OCI-LY7 (cell line): ENCODE measurements around the gene GNE. TPM values are rescaled to one million over a fixed set of nuclear protein-coding genes. Genes with fewer than 3 reads are reported as not detected.
"Not testable (repeated sequence)": the region's sequence is repeated elsewhere in the genome, so short reads cannot be mapped to it uniquely, and the experiment has no call there.

Experiments used
- BruUV-seq: library from RNA; stranded (reverse); fragments of 400-500 nt; replicated peaks from 2 replicates; lab custom pipeline; 2021; lab: Mats Ljungman, UMichigan
- CTCF ChIA-PET: fragments of 300-600 bp; sonication (Branson Sonifier 250); formaldehyde crosslinking; loops from one replicate; lab custom pipeline; 2022; ENCODE audit warnings: antibody characterized with exemption; ENCODE audit not compliant: unreplicated experiment; lab: Charles Lee
- POLR2A ChIA-PET: fragments of 300-600 bp; sonication (Branson Sonifier 250); formaldehyde crosslinking; loops from one replicate; lab custom pipeline; 2022; ENCODE audit warnings: antibody characterized with exemption; lab: Charles Lee
- DNase-seq: peaks from one replicate; pipeline ENCODE4 v3.0.0-alpha.2; 2015; ENCODE audit warnings: low spot score
- H2AFZ ChIP-seq: fragments of 200-600 bp; sonication (generic), shearing (Covaris generic); 2 replicates; pipeline ENCODE4 v1.6.1; 2014; ENCODE audit warnings: mild to moderate bottlenecking, antibody characterized with exemption, low read length, moderate library complexity
- H3K27ac ChIP-seq: fragments of 200-600 bp; sonication (generic); 2 replicates; pipeline ENCODE4 v1.5.1; 2014; ENCODE audit warnings: mixed run types, low read depth, mild to moderate bottlenecking, moderate library complexity, low read length, inconsistent platforms; ENCODE audit not compliant: poor library complexity, severe bottlenecking
- H3K36me3 ChIP-seq: fragments of 200-600 bp; sonication (generic); 2 replicates; pipeline ENCODE4 v1.6.1; 2014; ENCODE audit warnings: mild to moderate bottlenecking, antibody characterized with exemption, low read length, moderate library complexity, mixed read lengths; ENCODE audit not compliant: insufficient read depth
- H3K4me1 ChIP-seq: fragments of 200-600 bp; sonication (generic); 2 replicates; pipeline ENCODE4 v1.5.1; 2014; ENCODE audit warnings: mild to moderate bottlenecking, low read length; ENCODE audit not compliant: insufficient read depth, poor library complexity, severe bottlenecking
- H3K4me2 ChIP-seq: fragments of 200-600 bp; sonication (generic); 2 replicates; pipeline ENCODE4 v1.6.1; 2014; ENCODE audit warnings: mild to moderate bottlenecking, low read length
- H3K4me3 ChIP-seq: fragments of 200-600 bp; sonication (generic); 2 replicates; pipeline ENCODE4 v1.5.1; 2014; ENCODE audit warnings: mild to moderate bottlenecking, low read depth, low read length; ENCODE audit not compliant: poor library complexity, severe bottlenecking
- H3K79me2 ChIP-seq: fragments of 200-600 bp; sonication (generic); 2 replicates; pipeline ENCODE4 v1.6.1; 2016; ENCODE audit warnings: low read depth, mild to moderate bottlenecking, low read length, moderate library complexity, mixed read lengths; ENCODE audit not compliant: insufficient read depth
- H3K9me2 ChIP-seq: fragments of 200-600 bp; sonication (generic); 2 replicates; pipeline ENCODE4 v1.6.1; 2016; ENCODE audit warnings: mild to moderate bottlenecking, low read length, mixed read lengths; ENCODE audit not compliant: insufficient read depth
- H3K9me3 ChIP-seq: fragments of 200-600 bp; sonication (generic); 2 replicates; pipeline ENCODE4 v1.6.1; 2014; ENCODE audit warnings: mild to moderate bottlenecking, mixed run types, low read length, mixed read lengths
- H4K20me1 ChIP-seq: fragments of 200-600 bp; sonication (generic); 2 replicates; pipeline ENCODE4 v1.6.1; 2014; ENCODE audit warnings: mild to moderate bottlenecking, antibody characterized with exemption, low read length, moderate library complexity, mixed read lengths; ENCODE audit not compliant: insufficient read depth
- CTCF ChIP-seq: fragments of 200-600 bp; sonication (generic); conservative IDR thresholded peaks from 2 replicates; pipeline ENCODE4 v1.5.1; 2014; ENCODE audit warnings: mild to moderate bottlenecking, antibody characterized with exemption, low read length, moderate library complexity, mixed read lengths
- EZH2phosphoT487 ChIP-seq: fragments of 200-600 bp; sonication (generic); IDR thresholded peaks from 2 replicates; pipeline ENCODE4 v1.6.1; 2018; ENCODE audit warnings: low read depth, borderline replicate concordance, mild to moderate bottlenecking, mixed run types, antibody characterized with exemption, low read length, moderate library complexity, mixed read lengths
- intact Hi-C: fragments of 100-400 bp; cut with micrococcal nuclease; formaldehyde crosslinking; loops from one replicate; pipeline ENCODE4 v1.10.0; 2022; ENCODE audit not compliant: unreplicated experiment
- total RNA-seq, 2 experiments: library from RNA; depleted of rRNA in 1 of 2; stranded (reverse); fragments of >200 nt in 1 of 2; shearing (Covaris generic) in 1 of 2; gene quantifications; 2 replicates each; pipeline ENCODE4 v1.2.3, GENCODE V29; 2014 to 2022

GNE gene
- total RNA-seq, 2 experiments from 2014 or later = 15.5 to 27.7 TPM

- intact Hi-C loops = no loop called here
- Histone ChIP-seq H3K9me2 (no peaks in the 10 kb centered on the region), H4K20me1 (no peaks in the 10 kb centered on the region), H3K4me1 (no peaks in the 10 kb centered on the region), H3K4me3 (no peak overlapping the region), H2AFZ (no peak overlapping the region), H3K9me3 (no peaks in the 10 kb centered on the region), H3K36me3 (no peaks in the 10 kb centered on the region), H3K4me2 (no peak overlapping the region), H3K27ac (no peak overlapping the region), H3K79me2 (no peaks in the 10 kb centered on the region)
- TF ChIP-seq CTCF (no peak), EZH2phosphoT487 (no peak)
- BruUV-seq = no TSS peak
- DNase-seq = no peak
- CTCF ChIA-PET = no interaction called here
- POLR2A ChIA-PET = interaction anchor here (0.9 kb wide), 1 partner anchor 9 kb away, joined by 3 read pairs; no protein-coding TSS in a partner anchor
Measured at GRCh38 chr9:36276254-36276653, 18.0 kb upstream of the GNE start.

- DNase-seq = no peak
- Histone ChIP-seq H4K20me1 (no peaks in the 10 kb centered on the region), H3K4me2 (no peak overlapping the region), H3K4me3 (no peak overlapping the region), H3K79me2 (no peaks in the 10 kb centered on the region), H3K36me3 (no peaks in the 10 kb centered on the region), H3K9me3 (no peaks in the 10 kb centered on the region), H3K4me1 (no peaks in the 10 kb centered on the region), H3K9me2 (no peaks in the 10 kb centered on the region), H2AFZ (no peak overlapping the region), H3K27ac (no peak overlapping the region)
- no peak for TF ChIP-seq CTCF
- no peak for TF ChIP-seq EZH2phosphoT487
- ChIA-PET POLR2A (interaction anchor here (0.6 to 0.8 kb wide), 3 partner anchors 54 to 221 kb away, joined by 3 read pairs; no protein-coding TSS in a partner anchor), CTCF (no interaction called here)
- intact Hi-C loops = no loop called here
- no TSS peak for BruUV-seq
Measured at GRCh38 chr9:36275060-36275459, 16.8 kb upstream of the GNE start.

- DNase-seq, H3K79me2 ChIP-seq, H3K4me1 ChIP-seq, H3K9me2 ChIP-seq, intact Hi-C loops, H4K20me1 ChIP-seq, BruUV-seq, CTCF ChIA-PET, H2AFZ ChIP-seq, H3K9me3 ChIP-seq, H3K4me3 ChIP-seq, H3K27ac ChIP-seq, H3K36me3 ChIP-seq, H3K4me2 ChIP-seq: not testable (repeated sequence)
- POLR2A ChIA-PET = interaction anchor here (0.6 to 1.9 kb wide), 5 partner anchors 13 to 418 kb away, joined by 4 to 5 read pairs (median 4); no protein-coding TSS in a partner anchor
Measured at GRCh38 chr9:36273354-36273753, 15.1 kb upstream of the GNE start.
